Measurements from ENCODE around the gene CLK2.
A peak's percentile ranks its signal among the peaks of the same experiment; 100 is the strongest.

CLK2 gene

GRCh38 chr1:155261493-155261851, 11.8 kb downstream of the CLK2 start:
- no peaks in the 10 kb centered on the region for H3K9me3 ChIP-seq (ENCODE audit: control insufficient read depth, low read depth, low read length)
- H3K4me3 ChIP-seq (ENCODE audit: low read length) = peak overlapping the region; percentile 86
- H3K9ac ChIP-seq (ENCODE audit: low read length) = peak overlapping the region; percentile 71
- peaks cover 44% of the 10 kb centered on the region for H3K36me3 ChIP-seq (ENCODE audit: control insufficient read depth, low read depth, low read length)
- no peak overlapping the region for H3K27ac ChIP-seq (ENCODE audit: low read length)
- H3K27me3 ChIP-seq (ENCODE audit: control insufficient read depth, insufficient read depth, low read length) = no peaks in the 10 kb centered on the region
- H3K4me1 ChIP-seq (ENCODE audit: control insufficient read depth, low read depth, low read length) = peaks cover 5% of the 10 kb centered on the region

- no peak overlapping the region for H3K4me3 ChIP-seq (ENCODE audit: low read length)
- H3K27ac ChIP-seq (ENCODE audit: low read length) = no peak overlapping the region
- no peaks in the 10 kb centered on the region for H3K9me3 ChIP-seq (ENCODE audit: control insufficient read depth, low read depth, low read length)
- peaks cover 5% of the 10 kb centered on the region for H3K4me1 ChIP-seq (ENCODE audit: control insufficient read depth, low read depth, low read length)
- peaks cover 34% of the 10 kb centered on the region for H3K36me3 ChIP-seq (ENCODE audit: control insufficient read depth, low read depth, low read length)
- no peak overlapping the region for H3K9ac ChIP-seq (ENCODE audit: low read length)
- H3K27me3 ChIP-seq (ENCODE audit: control insufficient read depth, insufficient read depth, low read length) = no peaks in the 10 kb centered on the region
Observed at GRCh38 chr1:155260276-155260675, 13.0 kb downstream of the CLK2 start.

- H3K27ac ChIP-seq (ENCODE audit: low read length) = no peak overlapping the region
- H3K36me3 ChIP-seq (ENCODE audit: control insufficient read depth, low read depth, low read length) = peaks cover 9% of the 10 kb centered on the region
- H3K4me1 ChIP-seq (ENCODE audit: control insufficient read depth, low read depth, low read length) = no peaks in the 10 kb centered on the region
- H3K9me3 ChIP-seq (ENCODE audit: control insufficient read depth, low read depth, low read length) = no peaks in the 10 kb centered on the region
- no peaks in the 10 kb centered on the region for H3K27me3 ChIP-seq (ENCODE audit: control insufficient read depth, insufficient read depth, low read length)
- no peak overlapping the region for H3K9ac ChIP-seq (ENCODE audit: low read length)
- peak overlapping the region; percentile 67 for H3K4me3 ChIP-seq (ENCODE audit: low read length)
Observed at GRCh38 chr1:155256058-155256852, 17.0 kb downstream of the CLK2 start.

GRCh38 chr1:155255243-155256007, 17.9 kb downstream of the CLK2 start, which contains the start of gene ENTREP3:
TSS of gene ENTREP3 (minus strand) at chr1:155255483. CDS start at chr1:155254877, 606 bp downstream.
- H3K4me1 ChIP-seq (ENCODE audit: control insufficient read depth, low read depth, low read length) = no peaks in the 10 kb centered on the region
- H3K9ac ChIP-seq (ENCODE audit: low read length) = peak within 1 kb of the TSS; percentile 42
- H3K36me3 ChIP-seq (ENCODE audit: control insufficient read depth, low read depth, low read length) = peaks cover 9% of the 10 kb centered on the region
- no peaks in the 10 kb centered on the region for H3K27me3 ChIP-seq (ENCODE audit: control insufficient read depth, insufficient read depth, low read length)
- H3K27ac ChIP-seq (ENCODE audit: low read length) = no peak within 1 kb of the TSS
- peak within 1 kb of the TSS; percentile 67 for H3K4me3 ChIP-seq (ENCODE audit: low read length)
- no peaks in the 10 kb centered on the region for H3K9me3 ChIP-seq (ENCODE audit: control insufficient read depth, low read depth, low read length)

GRCh38 chr1:155254714-155255242, 18.5 kb downstream of the CLK2 start:
- Histone ChIP-seq H3K27ac (ENCODE audit: low read length) (no peak overlapping the region), H3K4me1 (ENCODE audit: control insufficient read depth, low read depth, low read length) (no peaks in the 10 kb centered on the region), H3K27me3 (ENCODE audit: control insufficient read depth, insufficient read depth, low read length) (no peaks in the 10 kb centered on the region), H3K4me3 (ENCODE audit: low read length) (peak overlapping the region; percentile 67), H3K9me3 (ENCODE audit: control insufficient read depth, low read depth, low read length) (no peaks in the 10 kb centered on the region), H3K9ac (ENCODE audit: low read length) (peak overlapping the region; percentile 42), H3K36me3 (ENCODE audit: control insufficient read depth, low read depth, low read length) (peaks cover 9% of the 10 kb centered on the region)

- Histone ChIP-seq H3K36me3 (ENCODE audit: control insufficient read depth, low read depth, low read length) (peaks cover 9% of the 10 kb centered on the region), H3K9ac (ENCODE audit: low read length) (no peak overlapping the region), H3K27me3 (ENCODE audit: control insufficient read depth, insufficient read depth, low read length) (no peaks in the 10 kb centered on the region), H3K27ac (ENCODE audit: low read length) (no peak overlapping the region), H3K4me3 (ENCODE audit: low read length) (peak overlapping the region; percentile 67), H3K4me1 (ENCODE audit: control insufficient read depth, low read depth, low read length) (no peaks in the 10 kb centered on the region), H3K9me3 (ENCODE audit: control insufficient read depth, low read depth, low read length) (no peaks in the 10 kb centered on the region)
Observed at GRCh38 chr1:155254228-155254713, 19.0 kb downstream of the CLK2 start.

GRCh38 chr1:155253797-155254196, 19.5 kb downstream of the CLK2 start:
- Histone ChIP-seq H3K27me3 (ENCODE audit: control insufficient read depth, insufficient read depth, low read length) (no peaks in the 10 kb centered on the region), H3K36me3 (ENCODE audit: control insufficient read depth, low read depth, low read length) (peaks cover 9% of the 10 kb centered on the region), H3K9me3 (ENCODE audit: control insufficient read depth, low read depth, low read length) (no peaks in the 10 kb centered on the region), H3K9ac (ENCODE audit: low read length) (no peak overlapping the region), H3K4me1 (ENCODE audit: control insufficient read depth, low read depth, low read length) (no peaks in the 10 kb centered on the region), H3K4me3 (ENCODE audit: low read length) (peak overlapping the region; percentile 67), H3K27ac (ENCODE audit: low read length) (no peak overlapping the region)

- Histone ChIP-seq H3K27ac (ENCODE audit: low read length) (no peak overlapping the region), H3K4me3 (ENCODE audit: low read length) (no peak overlapping the region), H3K4me1 (ENCODE audit: control insufficient read depth, low read depth, low read length) (no peaks in the 10 kb centered on the region), H3K9me3 (ENCODE audit: control insufficient read depth, low read depth, low read length) (no peaks in the 10 kb centered on the region), H3K27me3 (ENCODE audit: control insufficient read depth, insufficient read depth, low read length) (no peaks in the 10 kb centered on the region), H3K36me3 (ENCODE audit: control insufficient read depth, low read depth, low read length) (peaks cover 7% of the 10 kb centered on the region), H3K9ac (ENCODE audit: low read length) (no peak overlapping the region)
Observed at GRCh38 chr1:155253208-155253607, 20.1 kb downstream of the CLK2 start.

GRCh38 chr1:155251566-155251965, 21.7 kb downstream of the CLK2 start:
- H3K9ac ChIP-seq (ENCODE audit: low read length) = no peak overlapping the region
- H3K27ac ChIP-seq (ENCODE audit: low read length) = no peak overlapping the region
- H3K36me3 ChIP-seq (ENCODE audit: control insufficient read depth, low read depth, low read length) = peaks cover 17% of the 10 kb centered on the region
- H3K4me3 ChIP-seq (ENCODE audit: low read length) = no peak overlapping the region
- H3K27me3 ChIP-seq (ENCODE audit: control insufficient read depth, insufficient read depth, low read length) = no peaks in the 10 kb centered on the region
- H3K9me3 ChIP-seq (ENCODE audit: control insufficient read depth, low read depth, low read length) = no peaks in the 10 kb centered on the region
- no peaks in the 10 kb centered on the region for H3K4me1 ChIP-seq (ENCODE audit: control insufficient read depth, low read depth, low read length)

- Histone ChIP-seq H3K27ac (ENCODE audit: low read length) (no peak overlapping the region), H3K4me3 (ENCODE audit: low read length) (peak overlapping the region; percentile 61), H3K9ac (ENCODE audit: low read length) (no peak overlapping the region)
Observed at GRCh38 chr1:155250633-155251449, 22.5 kb downstream of the CLK2 start.

GRCh38 chr1:155250246-155250632, 23.1 kb downstream of the CLK2 start:
- Histone ChIP-seq H3K9me3 (ENCODE audit: control insufficient read depth, low read depth, low read length) (no peaks in the 10 kb centered on the region), H3K27me3 (ENCODE audit: control insufficient read depth, insufficient read depth, low read length) (no peaks in the 10 kb centered on the region), H3K4me3 (ENCODE audit: low read length) (peak overlapping the region; percentile 61), H3K9ac (ENCODE audit: low read length) (no peak overlapping the region), H3K27ac (ENCODE audit: low read length) (no peak overlapping the region), H3K36me3 (ENCODE audit: control insufficient read depth, low read depth, low read length) (peaks cover 17% of the 10 kb centered on the region), H3K4me1 (ENCODE audit: control insufficient read depth, low read depth, low read length) (no peaks in the 10 kb centered on the region)

More at GRCh38 chr1:155250633-155251449, 22.5 kb downstream of the CLK2 start:
- Histone ChIP-seq H3K9me3 (ENCODE audit: control insufficient read depth, low read depth, low read length) (no peaks in the 10 kb centered on the region), H3K36me3 (ENCODE audit: control insufficient read depth, low read depth, low read length) (peaks cover 17% of the 10 kb centered on the region), H3K27me3 (ENCODE audit: control insufficient read depth, insufficient read depth, low read length) (no peaks in the 10 kb centered on the region), H3K4me1 (ENCODE audit: control insufficient read depth, low read depth, low read length) (no peaks in the 10 kb centered on the region)
